PC-9 (cell line): ENCODE results near the gene SORCS2. TPM values are rescaled to one million over a fixed set of nuclear protein-coding genes. Genes with fewer than 3 reads are reported as not detected.

ENCODE experiments used
- BruUV-seq: library from RNA; stranded (reverse); fragments of 400-500 nt; replicated peaks from 2 replicates; lab custom pipeline; 2021; lab: Mats Ljungman, UMichigan
- CTCF ChIA-PET: fragments of 300-600 bp; sonication (Branson Sonifier 250); formaldehyde crosslinking; loops from one replicate; lab custom pipeline; 2022; ENCODE audit warnings: antibody characterized with exemption; lab: Charles Lee
- POLR2A ChIA-PET: fragments of 300-600 bp; sonication (Branson Sonifier 250); formaldehyde crosslinking; loops from one replicate; lab custom pipeline; 2022; ENCODE audit warnings: antibody characterized with exemption; ENCODE audit not compliant: unreplicated experiment; lab: Charles Lee
- DNase-seq, 2 experiments: peaks; one replicate each; pipeline versions ENCODE4 v3.0.0 to v3.0.0-alpha.2; 2015 to 2022; ENCODE audit warnings: mixed read lengths in 1 of 2
- H2AFZ ChIP-seq: fragments of 200-600 bp; sonication (generic); 2 replicates; pipeline ENCODE4 v1.8.1; 2017; ENCODE audit warnings: antibody characterized with exemption
- H3F3A ChIP-seq: fragments of 200-600 bp; sonication (generic); 2 replicates; pipeline ENCODE4 v1.8.1; 2017; ENCODE audit warnings: antibody characterized with exemption, mild to moderate bottlenecking, low read depth; ENCODE audit not compliant: insufficient read depth
- H3K27ac ChIP-seq: fragments of 200-600 bp; sonication (generic); 2 replicates; pipeline ENCODE4 v1.6.1; 2016; ENCODE audit warnings: mixed run types
- H3K27me3 ChIP-seq: fragments of 200-600 bp; sonication (generic); 2 replicates; pipeline ENCODE4 v1.6.1; 2016; ENCODE audit warnings: low read depth, mixed run types; ENCODE audit not compliant: insufficient read depth
- H3K36me3 ChIP-seq: fragments of 200-600 bp; sonication (generic); 2 replicates; pipeline ENCODE4 v1.6.1; 2016; ENCODE audit warnings: low read depth, mixed run types
- H3K4me1 ChIP-seq: fragments of 200-600 bp; sonication (generic); replicated peaks from 2 replicates; pipeline ENCODE4 v1.6.1; 2016; ENCODE audit warnings: mixed run types; ENCODE audit not compliant: insufficient read depth
- H3K4me2 ChIP-seq: fragments of 200-600 bp; sonication (generic); 2 replicates; pipeline ENCODE4 v1.6.1; 2017; ENCODE audit warnings: mixed run types
- H3K4me3 ChIP-seq: fragments of 200-600 bp; sonication (generic); 2 replicates; pipeline ENCODE4 v1.6.1; 2016; ENCODE audit warnings: mixed run types
- H3K79me2 ChIP-seq: fragments of 200-600 bp; sonication (generic); 2 replicates; pipeline ENCODE4 v1.6.1; 2017; ENCODE audit warnings: low read depth, mixed run types
- H3K9me2 ChIP-seq: fragments of 200-600 bp; sonication (generic); 2 replicates; pipeline ENCODE4 v1.8.1; 2017; ENCODE audit warnings: mild to moderate bottlenecking; ENCODE audit not compliant: insufficient read depth
- H3K9me3 ChIP-seq: fragments of 200-600 bp; sonication (generic); 2 replicates; pipeline ENCODE4 v1.8.1; 2016; ENCODE audit warnings: low read depth; ENCODE audit not compliant: insufficient read depth
- H4K20me1 ChIP-seq: fragments of 200-600 bp; sonication (generic); 2 replicates; pipeline ENCODE4 v1.8.1; 2017; ENCODE audit not compliant: insufficient read depth
- EZH2 ChIP-seq: fragments of 200-600 bp; sonication (generic); IDR thresholded peaks from 2 replicates; pipeline ENCODE4 v1.8.0; 2017; ENCODE audit warnings: antibody characterized with exemption, low read depth
- intact Hi-C: fragments of 100-400 bp; cut with micrococcal nuclease; formaldehyde crosslinking; loops from one replicate; pipeline ENCODE4 v1.10.0; 2022; ENCODE audit not compliant: unreplicated experiment
- total RNA-seq: library from RNA; stranded (reverse); gene quantifications from 2 replicates; pipeline ENCODE4 v1.2.3, GENCODE V29; 2021
- TF ChIP-seq, protein P1 (sequence below): fragments of 200-600 bp; sonication (generic); conservative IDR thresholded peaks from 2 replicates; pipeline ENCODE4 v1.6.1; 2017; ENCODE audit warnings: mixed run types, antibody characterized with exemption, mild to moderate bottlenecking, moderate library complexity

SORCS2 gene
- total RNA-seq, 1 experiment from 2014 or later = 25.8 TPM

DNA sequence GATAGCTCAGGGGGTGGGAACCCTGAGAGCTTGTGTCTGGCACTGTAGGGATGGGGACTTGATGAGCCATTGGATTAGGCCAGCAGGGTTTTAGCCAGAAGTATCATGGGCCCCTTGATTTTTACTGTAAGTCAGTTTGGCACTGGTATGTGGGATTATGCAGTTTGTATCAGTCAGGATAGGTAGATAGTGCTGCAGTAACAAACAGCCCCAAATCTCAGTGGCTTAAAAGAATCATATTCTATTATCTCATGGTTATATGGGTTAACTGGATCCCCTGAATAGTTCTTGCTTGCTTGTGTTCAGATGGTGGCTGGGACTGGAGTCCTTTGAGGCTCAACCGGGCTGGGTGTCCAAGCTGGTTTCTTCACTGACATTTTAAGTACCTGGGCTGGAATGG is 56.5 kb downstream of the SORCS2 start:
- H3K27ac ChIP-seq = no peak overlapping the region
- CTCF ChIA-PET = no interaction called here
- H3K27me3 ChIP-seq = no peaks in the 10 kb centered on the region
- no peak overlapping the region for H3K4me2 ChIP-seq
- no peak overlapping the region for H2AFZ ChIP-seq
- no peaks in the 10 kb centered on the region for H3K36me3 ChIP-seq
- no peaks in the 10 kb centered on the region for H3K9me2 ChIP-seq
- intact Hi-C loops = no loop called here
- no peaks in the 10 kb centered on the region for H4K20me1 ChIP-seq
- DNase-seq = no peak
- no TSS peak for BruUV-seq
- no peaks in the 10 kb centered on the region for H3F3A ChIP-seq
- TF ChIP-seq, protein P1, sequence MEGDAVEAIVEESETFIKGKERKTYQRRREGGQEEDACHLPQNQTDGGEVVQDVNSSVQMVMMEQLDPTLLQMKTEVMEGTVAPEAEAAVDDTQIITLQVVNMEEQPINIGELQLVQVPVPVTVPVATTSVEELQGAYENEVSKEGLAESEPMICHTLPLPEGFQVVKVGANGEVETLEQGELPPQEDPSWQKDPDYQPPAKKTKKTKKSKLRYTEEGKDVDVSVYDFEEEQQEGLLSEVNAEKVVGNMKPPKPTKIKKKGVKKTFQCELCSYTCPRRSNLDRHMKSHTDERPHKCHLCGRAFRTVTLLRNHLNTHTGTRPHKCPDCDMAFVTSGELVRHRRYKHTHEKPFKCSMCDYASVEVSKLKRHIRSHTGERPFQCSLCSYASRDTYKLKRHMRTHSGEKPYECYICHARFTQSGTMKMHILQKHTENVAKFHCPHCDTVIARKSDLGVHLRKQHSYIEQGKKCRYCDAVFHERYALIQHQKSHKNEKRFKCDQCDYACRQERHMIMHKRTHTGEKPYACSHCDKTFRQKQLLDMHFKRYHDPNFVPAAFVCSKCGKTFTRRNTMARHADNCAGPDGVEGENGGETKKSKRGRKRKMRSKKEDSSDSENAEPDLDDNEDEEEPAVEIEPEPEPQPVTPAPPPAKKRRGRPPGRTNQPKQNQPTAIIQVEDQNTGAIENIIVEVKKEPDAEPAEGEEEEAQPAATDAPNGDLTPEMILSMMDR = no peak
- no peak for TF ChIP-seq EZH2
- H3K9me3 ChIP-seq = no peaks in the 10 kb centered on the region
- H3K4me1 ChIP-seq = no peaks in the 10 kb centered on the region
- no peak overlapping the region for H3K4me3 ChIP-seq
- H3K79me2 ChIP-seq = no peaks in the 10 kb centered on the region
- POLR2A ChIA-PET = no interaction called here

DNA sequence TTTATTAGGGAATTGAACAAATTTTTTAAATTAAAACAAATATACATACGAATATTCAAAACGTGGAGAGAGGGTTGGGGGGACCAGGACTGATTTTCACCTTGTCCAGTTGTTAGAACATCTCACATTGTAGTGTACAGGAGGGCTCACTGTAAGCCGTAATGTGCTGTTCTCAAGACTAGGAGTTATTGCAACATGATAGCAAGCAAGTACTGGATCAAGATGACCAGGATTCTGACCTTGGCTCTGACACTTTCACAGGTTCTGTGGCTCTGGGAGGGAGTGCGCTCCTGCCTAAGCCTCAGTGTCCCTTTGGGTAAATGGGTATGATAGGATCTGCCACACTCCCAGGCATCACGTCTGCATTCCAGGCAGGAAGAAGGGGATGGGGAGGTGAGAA is 59.0 kb downstream of the SORCS2 start:
- H3K36me3 ChIP-seq = no peaks in the 10 kb centered on the region
- H3K4me2 ChIP-seq = no peak overlapping the region
- no TSS peak for BruUV-seq
- H3K4me3 ChIP-seq = no peak overlapping the region
- TF ChIP-seq, protein P1 = no peak
- TF ChIP-seq EZH2 = no peak
- H3K27me3 ChIP-seq = no peaks in the 10 kb centered on the region
- H2AFZ ChIP-seq = no peak overlapping the region
- H3K27ac ChIP-seq = no peak overlapping the region
- no peaks in the 10 kb centered on the region for H3K9me2 ChIP-seq
- no peaks in the 10 kb centered on the region for H3K9me3 ChIP-seq
- DNase-seq = no peak
- no peaks in the 10 kb centered on the region for H3F3A ChIP-seq
- H3K4me1 ChIP-seq = no peaks in the 10 kb centered on the region
- POLR2A ChIA-PET = no interaction called here
- no peaks in the 10 kb centered on the region for H4K20me1 ChIP-seq
- CTCF ChIA-PET = no interaction called here
- intact Hi-C loops = no loop called here
- H3K79me2 ChIP-seq = no peaks in the 10 kb centered on the region

DNA sequence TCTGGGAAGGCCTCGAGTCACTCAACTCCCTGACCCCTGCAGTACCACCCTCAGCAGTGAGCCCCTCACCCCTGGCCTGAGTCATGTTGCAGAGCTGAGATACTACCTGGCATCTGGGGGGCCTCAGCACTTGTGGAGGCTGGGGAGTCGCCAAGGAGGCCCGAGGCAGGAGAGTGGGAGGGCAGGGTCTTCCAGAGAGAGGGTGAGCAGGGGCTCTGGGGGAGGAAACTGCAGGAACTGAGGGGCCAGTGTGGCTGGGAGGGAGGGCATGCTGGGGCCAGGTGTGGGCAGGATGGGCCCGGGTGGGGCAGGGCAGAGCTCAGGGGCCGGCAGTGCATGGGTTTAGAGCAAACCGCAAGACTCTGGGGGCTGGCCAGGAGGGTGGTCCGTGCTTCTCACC is 59.7 kb downstream of the SORCS2 start:
- no TSS peak for BruUV-seq
- TF ChIP-seq EZH2 = no peak
- TF ChIP-seq, protein P1 = no peak
- H3K79me2 ChIP-seq = no peaks in the 10 kb centered on the region
- no peaks in the 10 kb centered on the region for H3F3A ChIP-seq
- H3K27ac ChIP-seq = no peak overlapping the region
- no peaks in the 10 kb centered on the region for H3K27me3 ChIP-seq
- intact Hi-C loops = no loop called here
- H3K9me3 ChIP-seq = no peaks in the 10 kb centered on the region
- ChIA-PET POLR2A (interaction anchor here (0.7 kb wide), 1 partner anchor 184 kb away, joined by 3 read pairs; the partner anchor contains the start of gene GRPEL1), CTCF (no interaction called here)
- H3K36me3 ChIP-seq = no peaks in the 10 kb centered on the region
- no peaks in the 10 kb centered on the region for H3K4me1 ChIP-seq
- no peaks in the 10 kb centered on the region for H4K20me1 ChIP-seq
- no peak overlapping the region for H2AFZ ChIP-seq
- H3K4me3 ChIP-seq = no peak overlapping the region
- H3K4me2 ChIP-seq = no peak overlapping the region
- H3K9me2 ChIP-seq = no peaks in the 10 kb centered on the region
- no peak for DNase-seq
